NCI-H774 (cell line): ENCODE results near the gene MYO6.
"Not testable (repeated sequence)": the region's sequence is repeated elsewhere in the genome, so short reads cannot be mapped to it uniquely, and the experiment has no call there.

Source experiments
- DNase-seq: peaks from one replicate; lab custom pipeline; 2025; lab: John Stamatoyannopoulos, UW

MYO6 gene

DNA sequence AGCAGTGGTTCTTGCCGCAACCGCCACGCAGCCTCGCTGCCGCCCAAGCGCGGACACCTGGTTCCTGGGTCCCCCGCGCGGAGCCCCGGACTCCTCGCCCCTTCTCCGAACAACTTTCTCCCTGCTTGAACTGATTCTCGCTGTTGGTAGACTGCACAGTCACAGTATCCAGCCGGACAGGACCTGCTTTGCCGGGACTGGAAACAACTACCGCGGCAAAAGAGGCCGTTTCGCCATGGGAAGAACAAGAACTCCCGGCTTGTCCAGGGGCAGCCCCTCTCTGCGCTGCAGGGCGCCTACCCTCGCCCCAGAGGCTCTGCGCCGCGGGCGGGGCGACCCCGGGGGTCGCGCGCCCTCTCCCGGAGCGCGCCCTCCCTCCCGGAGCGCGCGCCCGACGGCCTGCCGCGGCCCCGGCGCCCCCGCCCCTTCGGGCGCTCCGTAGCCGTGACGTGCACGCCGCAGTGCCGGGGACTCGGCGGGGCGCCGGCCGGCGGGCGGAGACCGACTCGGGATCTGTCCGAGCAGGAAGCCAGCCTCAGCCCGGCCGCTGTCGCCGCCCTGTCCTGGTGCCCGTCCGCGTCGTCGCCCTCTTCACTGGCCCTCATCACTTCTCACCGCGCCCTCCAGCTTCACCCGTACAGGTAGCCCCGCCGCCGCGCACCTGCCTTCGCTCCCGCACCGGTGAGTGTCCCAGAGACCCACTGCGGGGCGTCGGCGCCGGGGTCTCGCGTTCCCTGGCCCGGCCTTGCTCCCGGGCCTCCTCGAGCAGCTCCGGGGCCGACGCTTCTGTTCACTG is at the start of gene MYO6:
TSS of gene MYO6 (plus strand) at position 497 of the 796 bp plus-strand sequence. CDS start 68,309 bp downstream, outside the sequence.
- peak; percentile 81 for DNase-seq

DNA sequence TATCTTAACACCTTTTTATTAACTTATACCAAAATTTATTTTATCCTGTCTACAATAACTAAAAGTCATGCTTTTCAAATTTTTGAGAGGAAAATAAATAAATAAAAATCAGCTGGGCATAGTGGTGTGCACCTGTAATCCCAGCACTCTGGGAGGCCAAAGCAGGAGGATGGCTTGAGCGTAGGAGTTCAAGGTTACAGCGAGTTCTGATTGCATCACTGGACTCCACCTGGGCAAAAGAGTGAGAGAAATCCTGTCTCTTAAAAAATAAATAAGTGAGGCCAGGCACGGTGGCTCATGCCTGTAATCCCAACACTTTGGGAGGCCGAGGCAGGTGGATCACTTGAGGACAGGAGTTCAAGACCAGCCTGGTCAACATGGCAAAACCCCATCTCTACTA is 40.7 kb upstream of the MYO6 start:
- DNase-seq: not testable (repeated sequence)

DNA sequence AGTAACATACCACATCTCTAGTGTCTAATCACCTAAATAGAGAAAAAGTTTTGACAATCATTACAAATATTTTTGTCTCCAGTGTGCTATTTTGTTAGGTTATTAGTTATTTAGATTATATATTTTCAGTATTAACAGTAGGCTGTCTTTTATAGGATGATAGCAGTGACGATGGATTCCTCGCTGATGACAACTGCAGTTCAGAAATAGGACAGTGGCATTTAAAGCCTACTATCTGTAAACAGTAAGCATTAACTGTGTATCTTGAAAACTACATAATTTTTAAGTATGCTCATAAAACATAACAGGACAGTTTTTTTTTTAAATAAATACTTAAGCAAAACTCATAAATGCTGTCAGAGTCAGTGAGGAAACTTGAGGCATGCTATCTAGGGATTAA is 37.9 kb upstream of the MYO6 start:
- no peak for DNase-seq

DNA sequence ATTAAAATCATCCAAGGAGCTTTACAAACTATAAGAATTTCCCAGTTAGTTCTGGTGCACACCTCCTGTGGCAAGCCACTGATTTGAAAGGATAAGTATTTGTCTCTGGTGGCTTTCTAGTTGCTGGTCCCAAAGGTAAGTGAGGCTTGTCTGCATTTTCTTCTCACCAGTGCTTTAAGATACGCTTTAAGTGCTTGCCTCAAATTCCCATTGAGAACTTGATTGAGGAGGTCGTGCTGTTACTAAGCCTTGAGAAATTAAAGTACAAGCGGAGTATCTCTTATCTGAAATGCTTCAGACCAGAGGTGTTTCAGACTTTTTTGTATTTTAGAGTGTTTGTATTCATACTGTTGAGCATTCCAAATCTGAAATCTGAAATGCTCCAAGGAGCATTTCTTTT is 29.9 kb upstream of the MYO6 start:
- DNase-seq: no peak

GRCh38 chr6:75723382-75723781 is 25.7 kb upstream of the MYO6 start:
- no peak for DNase-seq

DNA sequence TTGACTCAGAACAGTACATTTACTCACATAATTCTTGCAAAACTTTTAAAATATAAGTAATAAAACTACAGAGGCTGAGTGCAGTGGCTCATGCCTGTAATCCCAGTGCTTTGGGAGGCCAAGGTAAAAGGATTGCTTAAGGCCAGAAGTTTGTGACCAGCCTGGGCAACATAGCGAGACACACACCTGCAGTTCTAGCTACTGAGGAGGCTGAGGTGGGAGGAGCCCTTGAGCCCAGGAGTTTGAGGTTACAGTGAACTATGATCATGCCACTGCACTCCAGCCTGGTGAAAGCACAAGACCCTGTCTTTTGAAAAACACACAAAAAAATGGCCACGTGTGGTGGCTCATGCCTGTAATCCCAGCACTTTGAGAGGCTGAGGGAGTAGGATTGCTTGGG is 21.8 kb upstream of the MYO6 start:
- no peak for DNase-seq

DNA sequence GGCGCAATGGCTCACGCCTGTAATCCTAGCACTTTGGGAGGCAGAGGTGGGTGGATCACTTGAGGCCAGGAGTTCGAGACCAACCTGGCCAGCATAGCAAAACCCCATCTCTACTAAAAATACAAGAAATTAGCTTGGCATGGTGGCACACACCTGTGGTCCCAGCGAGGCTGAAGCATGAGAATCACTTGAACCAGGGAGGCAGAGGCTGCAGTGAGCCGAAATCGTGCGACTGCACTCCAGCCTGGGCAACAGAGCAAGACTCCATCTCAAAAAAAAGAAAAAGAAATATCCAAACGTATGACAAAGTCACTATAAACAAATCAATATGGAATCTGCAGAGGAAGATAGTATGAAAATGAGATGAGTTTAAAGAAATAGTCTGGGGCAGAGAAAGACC is 18.0 kb upstream of the MYO6 start:
- DNase-seq: not testable (repeated sequence)

DNA sequence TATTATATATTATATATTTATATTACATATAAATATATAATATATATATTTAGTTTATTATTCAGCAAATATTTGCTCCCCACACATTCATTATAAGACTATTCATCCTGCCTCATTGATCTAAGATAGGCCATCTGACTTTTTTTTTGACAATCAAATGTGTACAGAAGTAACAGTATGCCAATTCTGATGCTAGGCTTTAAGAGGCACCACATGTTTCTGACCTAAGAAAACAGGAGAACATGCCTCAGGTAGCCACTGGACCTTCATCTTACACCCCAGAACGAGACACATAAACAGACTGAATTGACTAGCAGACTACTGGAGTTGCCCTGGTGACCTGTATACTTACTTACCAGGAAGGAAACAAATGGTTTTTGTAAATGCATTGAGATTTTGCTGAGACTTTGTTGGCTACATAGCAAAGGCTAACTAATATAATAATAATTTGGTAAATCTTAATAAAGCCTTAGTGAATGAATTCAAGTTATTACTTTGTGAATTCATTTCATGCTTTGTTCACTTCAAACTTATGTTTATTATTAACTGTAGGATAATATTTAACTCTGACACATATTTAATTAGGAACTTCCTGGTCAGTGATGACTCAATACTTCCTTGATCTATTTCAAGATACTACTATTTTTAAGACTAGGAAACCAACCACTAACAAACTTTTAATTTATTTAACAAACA is 13.4 kb upstream of the MYO6 start:
- DNase-seq: no peak

DNA sequence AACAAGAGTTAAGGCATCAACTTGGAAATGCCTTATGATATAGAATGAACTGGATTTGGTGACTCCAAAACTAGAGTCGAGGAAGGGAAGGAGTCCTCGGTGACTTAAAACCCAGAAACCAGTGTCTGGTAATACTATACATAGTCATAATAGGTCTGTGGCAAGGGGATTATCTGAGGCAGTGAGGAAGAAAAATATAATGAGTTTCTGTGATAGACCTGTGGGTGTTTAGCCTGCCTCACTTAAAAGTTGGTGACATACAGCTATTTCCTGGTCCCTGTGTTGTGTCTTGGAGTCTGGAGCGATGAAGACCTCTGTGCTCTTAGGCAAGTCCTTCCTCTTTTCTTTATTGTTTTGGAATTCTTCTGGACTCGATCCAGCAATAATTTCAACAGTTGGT is 5.1 kb upstream of the MYO6 start:
- DNase-seq: no peak

DNA sequence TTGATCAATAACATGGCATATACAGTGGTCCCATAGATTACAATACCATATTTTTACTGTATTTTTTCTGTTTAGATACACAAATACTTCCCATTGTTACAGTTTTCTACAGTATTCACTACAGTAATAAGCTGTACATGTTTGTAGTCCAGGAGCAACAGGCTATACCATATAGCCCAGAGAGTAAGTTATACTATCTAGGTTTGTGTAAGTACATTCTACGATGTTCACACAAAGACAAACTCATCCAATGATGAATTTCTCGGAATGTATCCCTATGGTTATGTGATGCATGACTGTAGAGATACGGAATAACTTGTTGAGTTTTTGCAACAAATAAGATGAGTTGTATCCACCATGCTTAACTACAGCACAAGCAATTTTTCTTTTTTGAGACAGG is 3.6 kb upstream of the MYO6 start:
- DNase-seq: no peak

GRCh38 chr6:75746221-75746620 is 2.8 kb upstream of the MYO6 start:
- no peak for DNase-seq

DNA sequence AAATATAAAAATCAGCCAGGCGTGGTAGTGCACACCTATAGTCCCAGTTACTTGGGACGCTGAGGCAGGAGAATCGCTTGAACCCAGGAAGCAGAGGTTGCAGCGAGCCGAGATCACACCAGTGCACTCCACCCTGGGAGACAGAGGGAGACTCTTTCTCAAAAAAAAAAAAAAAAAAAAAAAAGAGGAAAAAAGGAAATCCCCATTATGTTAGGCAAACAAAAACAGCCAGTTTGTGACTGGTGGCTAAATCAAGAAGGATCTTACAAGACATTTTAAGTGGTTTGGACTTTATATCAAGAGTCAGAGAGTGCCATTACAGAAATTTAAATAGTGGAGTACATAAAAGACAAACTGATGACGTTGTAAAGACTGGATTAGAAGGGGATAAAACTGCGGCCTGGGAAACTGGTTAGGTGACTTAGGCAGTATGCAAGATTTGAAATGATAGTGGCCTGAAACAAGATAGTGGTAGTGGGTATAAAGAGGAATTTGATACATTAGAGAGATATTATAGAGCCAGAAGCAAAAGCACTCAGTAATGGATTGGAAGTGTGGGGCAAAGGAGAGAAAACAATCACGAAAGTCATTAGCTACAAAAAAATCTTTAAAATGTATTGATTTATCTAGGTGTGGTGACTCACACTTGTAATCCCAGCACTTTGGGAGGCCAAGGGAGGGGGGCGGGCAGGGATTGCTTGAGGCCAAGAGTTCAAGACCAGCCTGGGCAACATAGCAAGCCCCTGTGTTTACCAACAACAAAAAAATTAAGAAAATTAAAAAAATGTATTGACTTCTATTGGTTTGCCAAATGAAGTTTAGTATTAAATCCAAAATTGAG is 1.7 kb upstream of the MYO6 start:
- DNase-seq: no peak

GRCh38 chr6:75748003-75748742 is 866 bp upstream of the MYO6 start:
- DNase-seq: no peak

GRCh38 chr6:75751443-75751842 is 2.4 kb downstream of the MYO6 start:
- DNase-seq: no peak

- DNase-seq: no peak
Observed at GRCh38 chr6:75752365-75752764, 3.3 kb downstream of the MYO6 start.

DNA sequence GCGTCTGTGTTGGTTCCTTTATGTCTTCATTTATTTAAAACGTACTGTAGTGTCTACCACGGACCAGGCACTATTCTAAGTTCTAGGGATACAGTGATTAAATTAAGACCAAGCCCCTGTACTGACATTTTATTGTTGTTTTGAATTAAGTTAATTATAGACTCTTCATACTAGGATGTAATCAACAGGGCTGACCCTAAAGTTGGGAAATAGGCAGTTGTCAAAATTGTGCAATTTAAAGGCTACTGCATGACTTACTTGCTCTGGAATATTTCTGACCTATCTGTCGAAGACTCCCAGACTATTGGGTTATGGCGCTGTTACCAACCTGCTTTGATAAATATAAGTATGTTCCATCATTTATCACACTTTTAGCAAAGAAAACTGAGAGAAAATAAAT is 6.7 kb downstream of the MYO6 start:
- DNase-seq: no peak

DNA sequence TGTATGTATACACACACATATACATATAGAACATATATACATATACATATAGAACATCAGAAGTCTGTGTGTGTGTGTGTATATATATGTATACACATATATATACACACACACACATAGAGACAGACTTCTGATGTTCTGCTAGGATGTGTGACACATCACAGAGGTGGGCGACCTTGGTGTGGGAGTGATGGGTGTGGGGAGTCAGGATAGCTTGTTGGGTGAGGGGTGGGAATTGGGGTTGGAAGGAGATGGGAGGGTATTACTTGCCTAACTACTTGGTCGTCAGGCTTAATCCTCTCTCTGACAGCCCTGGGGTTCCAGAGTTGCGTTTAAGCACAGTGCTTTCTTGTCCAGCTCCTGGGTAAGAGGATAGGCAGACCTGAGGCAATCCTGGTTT is 8.3 kb downstream of the MYO6 start:
- DNase-seq: no peak

- DNase-seq: no peak
Observed at GRCh38 chr6:75758061-75758460, 9.0 kb downstream of the MYO6 start.

DNA sequence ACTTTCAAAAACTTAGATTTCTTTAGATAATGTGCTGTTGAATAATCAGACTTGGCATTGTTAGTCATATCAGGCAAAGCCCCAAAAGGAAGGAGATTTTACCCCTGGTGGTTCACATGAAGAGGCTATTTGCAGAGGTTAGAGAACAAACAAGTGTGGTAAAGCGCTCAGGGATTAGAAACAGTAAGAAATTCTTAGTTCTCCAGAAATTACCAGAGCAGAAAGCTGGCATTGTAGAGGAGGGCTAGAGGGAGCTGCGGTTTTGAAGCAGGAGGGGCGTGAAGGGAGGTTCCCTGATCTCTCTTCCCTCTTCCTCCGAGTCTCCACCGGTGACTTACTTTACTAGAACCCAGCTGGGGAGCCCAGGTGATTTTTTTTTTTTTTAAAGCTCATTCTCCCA is 10.2 kb downstream of the MYO6 start:
- DNase-seq: no peak

DNA sequence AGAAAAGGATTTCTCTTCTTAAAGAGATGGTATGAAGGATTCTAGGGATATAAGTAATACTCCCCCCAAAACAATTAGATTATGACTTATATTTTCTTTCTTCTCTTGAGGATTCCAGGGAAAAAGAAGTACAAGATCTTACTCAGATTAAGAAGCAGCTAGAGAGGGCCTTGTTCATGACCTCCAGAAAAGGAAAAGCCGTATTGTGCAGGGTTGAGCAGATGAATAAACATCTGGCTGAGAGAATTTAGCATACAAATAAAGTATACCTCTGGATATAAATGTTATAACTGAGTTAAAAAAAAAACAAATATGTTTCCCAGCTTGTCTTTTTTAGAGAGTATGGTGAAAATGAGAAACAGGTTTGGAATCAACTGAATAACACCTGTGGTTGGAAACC is 11.3 kb downstream of the MYO6 start:
- no peak for DNase-seq

DNA sequence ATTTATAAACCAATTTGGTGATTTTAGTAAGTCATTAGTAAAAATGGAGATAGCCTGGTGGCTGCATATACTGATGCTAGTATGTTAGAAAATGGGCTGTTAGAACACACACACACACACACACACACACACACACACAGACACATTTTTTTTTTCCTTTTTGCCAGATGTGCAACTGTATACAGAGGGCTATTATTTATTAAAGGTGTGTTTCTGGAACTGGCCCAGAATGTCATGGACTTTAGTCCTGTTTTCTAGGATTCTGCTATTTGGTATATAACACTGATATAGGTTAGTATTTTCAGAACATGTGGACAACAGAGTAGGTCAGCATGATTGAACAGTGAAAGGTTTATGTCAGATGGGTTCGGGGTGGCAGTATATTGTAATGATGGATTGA is 12.4 kb downstream of the MYO6 start:
- DNase-seq: no peak

- no peak for DNase-seq
Observed at GRCh38 chr6:75762063-75762462, 13.0 kb downstream of the MYO6 start.
